ENCODE measurements around the gene ZNF827. TPM values are rescaled to one million over a fixed set of nuclear protein-coding genes. Genes with fewer than 3 reads are reported as not detected.

The ZNF827 gene
- total and polyA plus RNA-seq, 2 of the 13 experiments (the other 11 are each of a cell fraction or from before 2014, with no cell fraction given) = 2.8 TPM

DNA sequence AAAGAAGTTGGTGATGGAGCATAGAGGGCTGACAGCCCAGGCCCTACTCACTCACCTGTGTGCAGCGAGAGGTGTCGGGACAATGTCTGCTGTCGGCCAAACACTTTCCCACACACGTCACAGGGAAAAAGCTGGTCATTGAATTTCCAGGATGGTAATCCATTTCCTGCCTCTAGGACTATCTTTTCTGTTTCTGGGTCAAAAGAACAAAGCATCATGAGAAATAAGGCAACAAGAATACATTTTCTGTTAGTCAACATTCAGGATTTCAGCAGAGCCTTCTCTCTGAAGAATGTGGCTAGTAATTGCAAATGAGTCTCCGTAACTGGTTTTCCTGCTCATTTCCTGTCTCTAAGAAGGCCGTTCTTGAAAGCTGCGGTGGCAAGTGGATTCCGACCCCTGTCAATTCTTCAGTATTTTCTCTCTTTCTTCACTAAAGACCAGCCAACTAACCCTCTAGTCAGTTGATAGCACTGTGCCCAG is 159.3 kb downstream of the ZNF827 start:
- H3K9me3 ChIP-seq (ENCODE audit: low read length) = no peaks in the 10 kb centered on the region
- WGBS (ENCODE audit: low lambda C conversion rate) = 98% methylated on average over 8 of the region's 8 CpGs
- in situ Hi-C loops (cut with HindIII; ENCODE audit: extremely low pct_ligation_motif_present, low pct_unique_long_range_greater_than_20kb) (no loop called here), intact Hi-C loops (cut with micrococcal nuclease; ENCODE audit: unreplicated experiment) (no loop called here)
- no peaks in the 10 kb centered on the region for H3K27me3 ChIP-seq (ENCODE audit: control insufficient read depth in 1 of 2, insufficient read depth in 2 of 2, low read length in 2 of 2)
- DNase-seq (ENCODE audit: low spot score) = no peak
- no peak for ATAC-seq
- no peaks in the 10 kb centered on the region for H4K20me1 ChIP-seq (ENCODE audit: insufficient read depth, low read length)
- ChIA-PET CTCF (ENCODE audit: low intra/inter-chr PET ratio, low total read pairs) (no interaction called here), POLR2A (no interaction called here)
- H3K4me1 ChIP-seq (ENCODE audit: insufficient read depth, low read length) = no peaks in the 10 kb centered on the region
- no peak overlapping the region for H2AFZ ChIP-seq (ENCODE audit: low read length)
- H3K4me2 ChIP-seq (ENCODE audit: low read depth, low read length) = no peak overlapping the region
- no TSS peak for BruUV-seq (replicated peaks)
- H3K79me2 ChIP-seq (ENCODE audit: insufficient read depth, low read length) = no peaks in the 10 kb centered on the region
- H3K4me3 ChIP-seq (replicated peaks in 1 of 3; ENCODE audit: insufficient read depth in 1 of 3, low read depth in 2 of 3, low read length in 3 of 3) = no peak overlapping the region
- no peak overlapping the region for H3K9ac ChIP-seq (ENCODE audit: insufficient read depth, low read depth, low read length)
- no peak overlapping the region for H3K27ac ChIP-seq (ENCODE audit: extremely low read length, insufficient read depth, low read length)
- no peak for FAIRE-seq
- H3K36me3 ChIP-seq (replicated peaks in 1 of 2; ENCODE audit: control insufficient read depth in 1 of 2, insufficient read depth in 2 of 2, low read length in 2 of 2) = peaks cover 4 to 16% of the 10 kb centered on the region in 2 experiments; a peak in 4 of 5 replicates
- TF ChIP-seq ZNF547 (CRISPR knock-in tag; IDR thresholded peaks at IDR 0.05) (no peak), JUND (CRISPR knock-in tag; IDR thresholded peaks at IDR 0.05) (no peak), ZNF567 (CRISPR knock-in tag; IDR thresholded peaks at IDR 0.05; ENCODE audit: borderline replicate concordance) (no peak), MTA1 (CRISPR knock-in tag; IDR thresholded peaks at IDR 0.05; ENCODE audit: borderline replicate concordance) (no peak), GATA4 (IDR thresholded peaks at IDR 0.05; ENCODE audit: borderline replicate concordance, low read depth) (no peak), HOXA3 (CRISPR knock-in tag; IDR thresholded peaks at IDR 0.05) (no peak), ZNF124 (CRISPR knock-in tag; IDR thresholded peaks at IDR 0.05) (no peak), ZNF335 (CRISPR knock-in tag; IDR thresholded peaks at IDR 0.05) (no peak), HNF4G (IDR thresholded peaks at IDR 0.05; ENCODE audit: borderline replicate concordance, low read depth, low read length) (no peak), HNF4G (CRISPR knock-in tag; IDR thresholded peaks at IDR 0.05; ENCODE audit: borderline replicate concordance, low read depth) (no peak), ZNF572 (CRISPR knock-in tag; IDR thresholded peaks at IDR 0.05) (no peak)
- TF ChIP-seq, protein P1, sequence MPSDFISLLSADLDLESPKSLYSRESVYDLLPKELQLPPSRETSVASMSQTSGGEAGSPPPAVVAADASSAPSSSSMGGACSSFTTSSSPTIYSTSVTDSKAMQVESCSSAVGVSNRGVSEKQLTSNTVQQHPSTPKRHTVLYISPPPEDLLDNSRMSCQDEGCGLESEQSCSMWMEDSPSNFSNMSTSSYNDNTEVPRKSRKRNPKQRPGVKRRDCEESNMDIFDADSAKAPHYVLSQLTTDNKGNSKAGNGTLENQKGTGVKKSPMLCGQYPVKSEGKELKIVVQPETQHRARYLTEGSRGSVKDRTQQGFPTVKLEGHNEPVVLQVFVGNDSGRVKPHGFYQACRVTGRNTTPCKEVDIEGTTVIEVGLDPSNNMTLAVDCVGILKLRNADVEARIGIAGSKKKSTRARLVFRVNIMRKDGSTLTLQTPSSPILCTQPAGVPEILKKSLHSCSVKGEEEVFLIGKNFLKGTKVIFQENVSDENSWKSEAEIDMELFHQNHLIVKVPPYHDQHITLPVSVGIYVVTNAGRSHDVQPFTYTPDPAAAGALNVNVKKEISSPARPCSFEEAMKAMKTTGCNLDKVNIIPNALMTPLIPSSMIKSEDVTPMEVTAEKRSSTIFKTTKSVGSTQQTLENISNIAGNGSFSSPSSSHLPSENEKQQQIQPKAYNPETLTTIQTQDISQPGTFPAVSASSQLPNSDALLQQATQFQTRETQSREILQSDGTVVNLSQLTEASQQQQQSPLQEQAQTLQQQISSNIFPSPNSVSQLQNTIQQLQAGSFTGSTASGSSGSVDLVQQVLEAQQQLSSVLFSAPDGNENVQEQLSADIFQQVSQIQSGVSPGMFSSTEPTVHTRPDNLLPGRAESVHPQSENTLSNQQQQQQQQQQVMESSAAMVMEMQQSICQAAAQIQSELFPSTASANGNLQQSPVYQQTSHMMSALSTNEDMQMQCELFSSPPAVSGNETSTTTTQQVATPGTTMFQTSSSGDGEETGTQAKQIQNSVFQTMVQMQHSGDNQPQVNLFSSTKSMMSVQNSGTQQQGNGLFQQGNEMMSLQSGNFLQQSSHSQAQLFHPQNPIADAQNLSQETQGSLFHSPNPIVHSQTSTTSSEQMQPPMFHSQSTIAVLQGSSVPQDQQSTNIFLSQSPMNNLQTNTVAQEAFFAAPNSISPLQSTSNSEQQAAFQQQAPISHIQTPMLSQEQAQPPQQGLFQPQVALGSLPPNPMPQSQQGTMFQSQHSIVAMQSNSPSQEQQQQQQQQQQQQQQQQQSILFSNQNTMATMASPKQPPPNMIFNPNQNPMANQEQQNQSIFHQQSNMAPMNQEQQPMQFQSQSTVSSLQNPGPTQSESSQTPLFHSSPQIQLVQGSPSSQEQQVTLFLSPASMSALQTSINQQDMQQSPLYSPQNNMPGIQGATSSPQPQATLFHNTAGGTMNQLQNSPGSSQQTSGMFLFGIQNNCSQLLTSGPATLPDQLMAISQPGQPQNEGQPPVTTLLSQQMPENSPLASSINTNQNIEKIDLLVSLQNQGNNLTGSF (CRISPR knock-in tag; IDR thresholded peaks at IDR 0.05) = no peak
- TF ChIP-seq, protein P2, sequence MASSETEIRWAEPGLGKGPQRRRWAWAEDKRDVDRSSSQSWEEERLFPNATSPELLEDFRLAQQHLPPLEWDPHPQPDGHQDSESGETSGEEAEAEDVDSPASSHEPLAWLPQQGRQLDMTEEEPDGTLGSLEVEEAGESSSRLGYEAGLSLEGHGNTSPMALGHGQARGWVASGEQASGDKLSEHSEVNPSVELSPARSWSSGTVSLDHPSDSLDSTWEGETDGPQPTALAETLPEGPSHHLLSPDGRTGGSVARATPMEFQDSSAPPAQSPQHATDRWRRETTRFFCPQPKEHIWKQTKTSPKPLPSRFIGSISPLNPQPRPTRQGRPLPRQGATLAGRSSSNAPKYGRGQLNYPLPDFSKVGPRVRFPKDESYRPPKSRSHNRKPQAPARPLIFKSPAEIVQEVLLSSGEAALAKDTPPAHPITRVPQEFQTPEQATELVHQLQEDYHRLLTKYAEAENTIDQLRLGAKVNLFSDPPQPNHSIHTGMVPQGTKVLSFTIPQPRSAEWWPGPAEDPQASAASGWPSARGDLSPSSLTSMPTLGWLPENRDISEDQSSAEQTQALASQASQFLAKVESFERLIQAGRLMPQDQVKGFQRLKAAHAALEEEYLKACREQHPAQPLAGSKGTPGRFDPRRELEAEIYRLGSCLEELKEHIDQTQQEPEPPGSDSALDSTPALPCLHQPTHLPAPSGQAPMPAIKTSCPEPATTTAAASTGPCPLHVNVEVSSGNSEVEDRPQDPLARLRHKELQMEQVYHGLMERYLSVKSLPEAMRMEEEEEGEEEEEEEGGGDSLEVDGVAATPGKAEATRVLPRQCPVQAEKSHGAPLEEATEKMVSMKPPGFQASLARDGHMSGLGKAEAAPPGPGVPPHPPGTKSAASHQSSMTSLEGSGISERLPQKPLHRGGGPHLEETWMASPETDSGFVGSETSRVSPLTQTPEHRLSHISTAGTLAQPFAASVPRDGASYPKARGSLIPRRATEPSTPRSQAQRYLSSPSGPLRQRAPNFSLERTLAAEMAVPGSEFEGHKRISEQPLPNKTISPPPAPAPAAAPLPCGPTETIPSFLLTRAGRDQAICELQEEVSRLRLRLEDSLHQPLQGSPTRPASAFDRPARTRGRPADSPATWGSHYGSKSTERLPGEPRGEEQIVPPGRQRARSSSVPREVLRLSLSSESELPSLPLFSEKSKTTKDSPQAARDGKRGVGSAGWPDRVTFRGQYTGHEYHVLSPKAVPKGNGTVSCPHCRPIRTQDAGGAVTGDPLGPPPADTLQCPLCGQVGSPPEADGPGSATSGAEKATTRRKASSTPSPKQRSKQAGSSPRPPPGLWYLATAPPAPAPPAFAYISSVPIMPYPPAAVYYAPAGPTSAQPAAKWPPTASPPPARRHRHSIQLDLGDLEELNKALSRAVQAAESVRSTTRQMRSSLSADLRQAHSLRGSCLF (CRISPR knock-in tag; IDR thresholded peaks at IDR 0.05; ENCODE audit: borderline replicate concordance) = no peak
- TF ChIP-seq, protein P3, sequence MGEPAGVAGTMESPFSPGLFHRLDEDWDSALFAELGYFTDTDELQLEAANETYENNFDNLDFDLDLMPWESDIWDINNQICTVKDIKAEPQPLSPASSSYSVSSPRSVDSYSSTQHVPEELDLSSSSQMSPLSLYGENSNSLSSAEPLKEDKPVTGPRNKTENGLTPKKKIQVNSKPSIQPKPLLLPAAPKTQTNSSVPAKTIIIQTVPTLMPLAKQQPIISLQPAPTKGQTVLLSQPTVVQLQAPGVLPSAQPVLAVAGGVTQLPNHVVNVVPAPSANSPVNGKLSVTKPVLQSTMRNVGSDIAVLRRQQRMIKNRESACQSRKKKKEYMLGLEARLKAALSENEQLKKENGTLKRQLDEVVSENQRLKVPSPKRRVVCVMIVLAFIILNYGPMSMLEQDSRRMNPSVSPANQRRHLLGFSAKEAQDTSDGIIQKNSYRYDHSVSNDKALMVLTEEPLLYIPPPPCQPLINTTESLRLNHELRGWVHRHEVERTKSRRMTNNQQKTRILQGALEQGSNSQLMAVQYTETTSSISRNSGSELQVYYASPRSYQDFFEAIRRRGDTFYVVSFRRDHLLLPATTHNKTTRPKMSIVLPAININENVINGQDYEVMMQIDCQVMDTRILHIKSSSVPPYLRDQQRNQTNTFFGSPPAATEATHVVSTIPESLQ (CRISPR knock-in tag; conservative IDR thresholded peaks at IDR 0.05) = no peak

Data from HepG2 (cell line).